ENCODE data around the gene LBX1.

DNA sequence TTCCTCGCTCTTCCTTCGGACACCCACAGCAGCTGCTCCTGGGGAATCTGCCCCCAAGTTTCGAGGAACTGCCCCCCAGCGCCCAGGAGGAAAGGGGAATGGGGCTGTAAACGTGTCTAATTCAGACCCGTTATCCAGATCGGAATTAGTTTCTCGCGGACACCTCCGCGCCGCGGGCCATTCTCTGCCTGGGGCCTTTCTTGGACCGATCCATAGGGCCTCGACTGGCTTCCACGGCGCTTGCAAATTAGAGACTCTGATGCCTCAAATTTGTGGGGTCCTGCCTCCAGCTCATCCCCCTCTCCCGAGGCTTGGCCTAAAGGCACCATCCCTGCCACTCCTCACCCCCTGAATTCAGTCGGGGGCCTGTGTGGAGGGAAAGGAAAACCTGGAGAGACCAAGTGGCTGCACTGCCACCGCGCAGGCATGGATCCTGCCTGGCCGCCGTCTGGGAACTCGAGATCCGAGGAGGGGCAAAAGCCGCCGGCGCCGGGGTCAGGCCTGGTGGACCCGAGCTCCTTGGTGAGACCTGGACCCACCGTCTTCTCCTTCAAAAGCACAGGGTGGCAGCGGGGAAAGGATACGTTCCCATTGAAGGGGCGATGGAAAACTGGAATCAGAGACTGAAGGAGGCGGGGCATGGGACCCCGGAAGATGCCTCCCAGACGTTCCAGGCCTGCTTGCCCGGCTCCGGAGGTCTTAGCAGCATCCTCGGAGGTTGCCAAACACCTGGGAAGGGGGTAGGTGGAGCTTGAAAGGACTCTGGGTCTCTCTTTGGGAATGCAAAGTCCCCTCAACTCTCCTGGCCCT, 13.7 kb downstream of the LBX1 start:
- TF ChIP-seq FOXA1 (IDR thresholded peaks at IDR 0.05), result no peak
- TF ChIP-seq ELF4 (IDR thresholded peaks at IDR 0.05), result no peak
